Measurements from ENCODE around the gene MIEF1.

DNA sequence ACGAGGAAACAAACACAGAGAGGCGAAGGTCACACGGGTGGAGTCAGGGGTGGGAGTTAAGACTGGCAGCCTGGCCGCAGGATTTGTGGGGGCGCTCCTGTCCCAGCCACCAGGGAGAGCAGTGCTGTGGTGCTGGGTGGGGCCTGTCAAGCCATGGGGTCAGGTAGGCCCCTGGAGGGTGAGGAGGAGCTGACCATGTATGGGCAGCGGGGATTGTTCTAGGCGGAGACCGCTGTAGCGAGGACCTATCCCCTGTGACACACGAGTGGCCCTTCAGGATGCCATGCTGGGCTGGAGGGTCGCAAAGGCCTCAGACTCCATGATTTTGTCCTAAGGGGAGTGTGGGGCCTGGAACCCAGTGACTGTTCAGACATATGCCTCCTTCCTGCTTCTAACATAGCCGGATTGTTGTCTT lies 32.0 kb downstream of the MIEF1 start:
- TF ChIP-seq, protein P1, sequence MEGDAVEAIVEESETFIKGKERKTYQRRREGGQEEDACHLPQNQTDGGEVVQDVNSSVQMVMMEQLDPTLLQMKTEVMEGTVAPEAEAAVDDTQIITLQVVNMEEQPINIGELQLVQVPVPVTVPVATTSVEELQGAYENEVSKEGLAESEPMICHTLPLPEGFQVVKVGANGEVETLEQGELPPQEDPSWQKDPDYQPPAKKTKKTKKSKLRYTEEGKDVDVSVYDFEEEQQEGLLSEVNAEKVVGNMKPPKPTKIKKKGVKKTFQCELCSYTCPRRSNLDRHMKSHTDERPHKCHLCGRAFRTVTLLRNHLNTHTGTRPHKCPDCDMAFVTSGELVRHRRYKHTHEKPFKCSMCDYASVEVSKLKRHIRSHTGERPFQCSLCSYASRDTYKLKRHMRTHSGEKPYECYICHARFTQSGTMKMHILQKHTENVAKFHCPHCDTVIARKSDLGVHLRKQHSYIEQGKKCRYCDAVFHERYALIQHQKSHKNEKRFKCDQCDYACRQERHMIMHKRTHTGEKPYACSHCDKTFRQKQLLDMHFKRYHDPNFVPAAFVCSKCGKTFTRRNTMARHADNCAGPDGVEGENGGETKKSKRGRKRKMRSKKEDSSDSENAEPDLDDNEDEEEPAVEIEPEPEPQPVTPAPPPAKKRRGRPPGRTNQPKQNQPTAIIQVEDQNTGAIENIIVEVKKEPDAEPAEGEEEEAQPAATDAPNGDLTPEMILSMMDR (IDR thresholded peaks at IDR 0.05; ENCODE audit: insufficient read depth, low read length): no peak
- TF ChIP-seq, protein P2, sequence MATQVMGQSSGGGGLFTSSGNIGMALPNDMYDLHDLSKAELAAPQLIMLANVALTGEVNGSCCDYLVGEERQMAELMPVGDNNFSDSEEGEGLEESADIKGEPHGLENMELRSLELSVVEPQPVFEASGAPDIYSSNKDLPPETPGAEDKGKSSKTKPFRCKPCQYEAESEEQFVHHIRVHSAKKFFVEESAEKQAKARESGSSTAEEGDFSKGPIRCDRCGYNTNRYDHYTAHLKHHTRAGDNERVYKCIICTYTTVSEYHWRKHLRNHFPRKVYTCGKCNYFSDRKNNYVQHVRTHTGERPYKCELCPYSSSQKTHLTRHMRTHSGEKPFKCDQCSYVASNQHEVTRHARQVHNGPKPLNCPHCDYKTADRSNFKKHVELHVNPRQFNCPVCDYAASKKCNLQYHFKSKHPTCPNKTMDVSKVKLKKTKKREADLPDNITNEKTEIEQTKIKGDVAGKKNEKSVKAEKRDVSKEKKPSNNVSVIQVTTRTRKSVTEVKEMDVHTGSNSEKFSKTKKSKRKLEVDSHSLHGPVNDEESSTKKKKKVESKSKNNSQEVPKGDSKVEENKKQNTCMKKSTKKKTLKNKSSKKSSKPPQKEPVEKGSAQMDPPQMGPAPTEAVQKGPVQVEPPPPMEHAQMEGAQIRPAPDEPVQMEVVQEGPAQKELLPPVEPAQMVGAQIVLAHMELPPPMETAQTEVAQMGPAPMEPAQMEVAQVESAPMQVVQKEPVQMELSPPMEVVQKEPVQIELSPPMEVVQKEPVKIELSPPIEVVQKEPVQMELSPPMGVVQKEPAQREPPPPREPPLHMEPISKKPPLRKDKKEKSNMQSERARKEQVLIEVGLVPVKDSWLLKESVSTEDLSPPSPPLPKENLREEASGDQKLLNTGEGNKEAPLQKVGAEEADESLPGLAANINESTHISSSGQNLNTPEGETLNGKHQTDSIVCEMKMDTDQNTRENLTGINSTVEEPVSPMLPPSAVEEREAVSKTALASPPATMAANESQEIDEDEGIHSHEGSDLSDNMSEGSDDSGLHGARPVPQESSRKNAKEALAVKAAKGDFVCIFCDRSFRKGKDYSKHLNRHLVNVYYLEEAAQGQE (IDR thresholded peaks at IDR 0.05; ENCODE audit: insufficient replicate concordance, low read depth): no peak

Data from HL-60 (cell line).